ENCODE results near the gene PIEZO2.

GRCh38 chr18:11091746-11092145 is 57.6 kb downstream of the PIEZO2 start:
- no peak for TF ChIP-seq CTCF (IDR thresholded peaks at IDR 0.05)
- TF ChIP-seq POLR2AphosphoS5 (IDR thresholded peaks at IDR 0.05; ENCODE audit: low read depth, low read length) = no peak
- TF ChIP-seq REST (IDR thresholded peaks at IDR 0.05; ENCODE audit: insufficient read depth in 1 of 2, low read depth in 2 of 2, low read length in 1 of 2) = no peak
- TF ChIP-seq SIN3A (IDR thresholded peaks at IDR 0.05; ENCODE audit: borderline replicate concordance, insufficient read depth, low read depth, low read length) = no peak
- no peak for TF ChIP-seq TCF7L2 (IDR thresholded peaks at IDR 0.05; ENCODE audit: low read depth, low read length)

Measured in Panc1 (cell line).